Endothelial cell of umbilical vein (primary cell): ENCODE data around the gene USP36. TPM values are rescaled to one million over a fixed set of nuclear protein-coding genes. Genes with fewer than 3 reads are reported as not detected.

Experiments used
- BruUV-seq: library from RNA; stranded (reverse); fragments of 400-500 nt; replicated peaks from 2 replicates; lab custom pipeline; 2021; lab: Mats Ljungman, UMichigan
- CTCF ChIA-PET: fragments of 300-600, 350-600 bp; sonication (Branson Sonifier 250); formaldehyde crosslinking; loops from one replicate; lab custom pipeline; 2021; ENCODE audit warnings: antibody characterized with exemption, inconsistent platforms; lab: Charles Lee
- POLR2A ChIA-PET: fragments of 300-600, 350-600 bp; sonication (Branson Sonifier 250); formaldehyde crosslinking; loops from one replicate; lab custom pipeline; 2021; ENCODE audit warnings: antibody characterized with exemption, inconsistent platforms; lab: Charles Lee
- DNase-seq: peaks from one replicate; pipeline ENCODE4 v3.0.0-alpha.2; 2011; ENCODE audit warnings: low read depth, low spot score
- FAIRE-seq: peaks from 2 replicates; lab custom pipeline; 2011; peaks lifted over from hg19 to GRCh38; lab: Jason Lieb, UNC
- H2AFZ ChIP-seq: 2 replicates; pipeline ENCODE4 v1.6.0; 2012; ENCODE audit warnings: low read depth, low read length, control low read depth, inconsistent platforms
- H3K27ac ChIP-seq: 2 replicates; pipeline ENCODE4 v1.5.1; 2011; ENCODE audit warnings: low read depth, mild to moderate bottlenecking, control low read depth, low read length, moderate library complexity; ENCODE audit not compliant: insufficient read depth
- H3K27me3 ChIP-seq, 2 experiments: 2 replicates each; pipeline versions ENCODE4 v1.6.0 to v1.6.1; 2011; ENCODE audit warnings: low read length in 2 of 2, mixed read lengths in 1 of 2; ENCODE audit not compliant: control insufficient read depth in 2 of 2, insufficient read depth in 2 of 2
- H3K36me3 ChIP-seq, 2 experiments: 2 replicates in 1 of 2; 3 replicates in 1 of 2; pipeline ENCODE4 v1.5.1; 2011; ENCODE audit warnings: low read length in 2 of 2, mild to moderate bottlenecking in 1 of 2, moderate library complexity in 1 of 2; ENCODE audit not compliant: control insufficient read depth in 2 of 2, insufficient read depth in 2 of 2; ENCODE audit errors: extremely low read depth in 1 of 2
- H3K4me1 ChIP-seq: 3 replicates; pipeline ENCODE4 v1.5.1; 2011; ENCODE audit warnings: mild to moderate bottlenecking, low read length; ENCODE audit not compliant: control insufficient read depth, insufficient read depth; ENCODE audit errors: extremely low read depth
- H3K4me2 ChIP-seq: 2 replicates; pipeline ENCODE4 v1.6.1; 2011; ENCODE audit warnings: low read length, control low read depth, mixed read lengths; ENCODE audit not compliant: insufficient read depth
- H3K4me3 ChIP-seq, 3 experiments: fragments of 200-600 bp in 1 of 3; sonication (generic), shearing (Covaris generic) in 1 of 3; replicated peaks in 1 of 3; 2 replicates each; pipeline ENCODE4 v1.5.1; 2011 to 2016; ENCODE audit warnings: control low read depth in 3 of 3, low read length in 3 of 3, mild to moderate bottlenecking in 2 of 3, inconsistent platforms in 1 of 3, low read depth in 1 of 3, moderate library complexity in 1 of 3; ENCODE audit not compliant: insufficient read depth in 1 of 3
- H3K79me2 ChIP-seq: 2 replicates; pipeline ENCODE4 v1.6.0; 2012; ENCODE audit warnings: low read length, inconsistent platforms; ENCODE audit not compliant: control insufficient read depth, insufficient read depth
- H3K9ac ChIP-seq: replicated peaks from 2 replicates; pipeline ENCODE3; 2011; ENCODE audit warnings: low read length, control low read depth; ENCODE audit not compliant: insufficient read depth; ENCODE audit errors: extremely low read depth
- H3K9me1 ChIP-seq: replicated peaks from 3 replicates; pipeline ENCODE4 v1.6.0; 2011; ENCODE audit warnings: mild to moderate bottlenecking, low read length; ENCODE audit not compliant: control insufficient read depth, insufficient read depth; ENCODE audit errors: extremely low read depth
- H3K9me3 ChIP-seq: replicated peaks from 2 replicates; pipeline ENCODE4 v1.5.1; 2012; ENCODE audit warnings: low read length, inconsistent platforms; ENCODE audit not compliant: control insufficient read depth, insufficient read depth
- H4K20me1 ChIP-seq: replicated peaks from 2 replicates; pipeline ENCODE3; 2011; ENCODE audit warnings: mild to moderate bottlenecking, low read length; ENCODE audit not compliant: control insufficient read depth, insufficient read depth; ENCODE audit errors: extremely low read depth
- EZH2 ChIP-seq: IDR thresholded peaks from 2 replicates; pipeline ENCODE4 v1.6.1; 2012; ENCODE audit warnings: borderline replicate concordance, low read depth, mild to moderate bottlenecking, moderate library complexity, low read length, inconsistent platforms; ENCODE audit not compliant: severe bottlenecking
- FOS ChIP-seq: IDR thresholded peaks from 2 replicates; pipeline ENCODE4 v1.6.1; 2011; ENCODE audit warnings: mild to moderate bottlenecking, low read length, moderate library complexity, borderline replicate concordance; ENCODE audit not compliant: insufficient read depth
- GATA2 ChIP-seq: IDR thresholded peaks from 2 replicates; pipeline ENCODE4 v1.7.0; 2011; ENCODE audit warnings: low read depth, mild to moderate bottlenecking, moderate library complexity, mixed read lengths, low read length; ENCODE audit not compliant: insufficient read length, insufficient read depth
- JUN ChIP-seq: IDR thresholded peaks from 2 replicates; pipeline ENCODE4 v1.6.1; 2011; ENCODE audit warnings: borderline replicate concordance, low read depth; ENCODE audit not compliant: insufficient read length, insufficient read depth
- MAX ChIP-seq: IDR thresholded peaks from 2 replicates; pipeline ENCODE4 v1.6.1; 2011; ENCODE audit not compliant: insufficient read depth, insufficient read length
- MYC ChIP-seq: IDR thresholded peaks from one replicate; pipeline ENCODE4 v1.6.1; 2011; ENCODE audit warnings: mild to moderate bottlenecking, low read depth, low read length
- POLR2A ChIP-seq: IDR thresholded peaks from 2 replicates; pipeline ENCODE4 v1.6.1; 2012; ENCODE audit warnings: low read depth, mild to moderate bottlenecking, control low read depth, low read length
- POLR2AphosphoS5 ChIP-seq: IDR thresholded peaks from 2 replicates; pipeline ENCODE4 v1.6.1; 2012; ENCODE audit warnings: low read depth, mild to moderate bottlenecking, control low read depth, low read length, moderate library complexity; ENCODE audit not compliant: insufficient read depth
- dilution Hi-C: fragments of 300-500 bp; cut with MboI; formaldehyde crosslinking; loops from one replicate; pipeline ENCODE4 v1.15.0; 2019; ENCODE audit warnings: low sequenced_read_pairs; ENCODE audit not compliant: extremely low pct_ligation_motif_present
- intact Hi-C: fragments of 100-400 bp; cut with micrococcal nuclease; formaldehyde crosslinking; loops from one replicate; pipeline ENCODE4 v1.10.0; 2022
- polyA plus RNA-seq, 4 experiments: library from polyadenylated mRNA; depleted of rRNA in 3 of 4; stranded (reverse) in 3 of 4; unstranded in 1 of 4; fragments of >200 nt; gene quantifications; 2 replicates each; pipeline versions ENCODE4 v1.2.1 to v1.2.3, GENCODE V29; 2011 to 2012; ENCODE audit warnings: missing spikeins in 1 of 4
- total RNA-seq: library from RNA; stranded (reverse); gene quantifications from 2 replicates; pipeline ENCODE4 v1.2.3, GENCODE V29; 2021
- TF ChIP-seq, protein P1 (sequence below), 2 donors: IDR thresholded peaks; 1 replicate in 1 of 2; 2 replicates in 1 of 2; pipeline ENCODE4 v1.5.1; 2011; ENCODE audit warnings: low read length in 2 of 2, mild to moderate bottlenecking in 2 of 2, moderate library complexity in 2 of 2, control low read depth in 1 of 2, inconsistent platforms in 1 of 2, low read depth in 1 of 2; ENCODE audit not compliant: insufficient read depth in 1 of 2; ENCODE audit errors: extremely low read depth in 1 of 2

The USP36 gene
- total and polyA plus RNA-seq, 2 donors (not counting 3 experiments of a cell fraction or from before 2014, with no cell fraction given) = 29.8 to 46.6 TPM

DNA sequence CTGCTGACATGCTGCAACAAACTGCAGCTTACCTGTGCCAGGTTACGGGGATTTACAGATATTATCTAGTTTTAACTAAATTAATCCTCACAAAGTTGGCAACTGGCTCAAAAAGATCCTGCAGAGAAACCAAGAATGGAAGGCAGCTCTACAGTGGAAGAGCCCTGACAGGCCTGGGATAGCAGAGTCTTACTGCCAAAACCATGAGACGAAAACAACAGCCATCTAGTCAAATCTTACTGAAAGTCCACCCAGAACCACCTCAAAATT lies 8.1 kb downstream of the USP36 start:
- Histone ChIP-seq H2AFZ (no peak overlapping the region), H3K36me3 (peaks cover 29 to 50% of the 10 kb centered on the region in 2 experiments), H3K79me2 (peaks cover 13% of the 10 kb centered on the region), H3K27me3 (no peaks in the 10 kb centered on the region), H3K4me2 (no peak overlapping the region), H3K9me3 (no peaks in the 10 kb centered on the region), H3K4me3 (no peak overlapping the region), H3K9ac (no peak overlapping the region), H3K9me1 (no peaks in the 10 kb centered on the region), H3K27ac (no peak overlapping the region), H3K4me1 (no peaks in the 10 kb centered on the region), H4K20me1 (no peaks in the 10 kb centered on the region)
- DNase-seq = no peak
- CTCF ChIA-PET = interaction anchor here (1.4 kb wide), 1 partner anchor 336 kb away, joined by 3 read pairs; no protein-coding TSS in a partner anchor
- BruUV-seq = no TSS peak
- TF ChIP-seq POLR2AphosphoS5 (no peak), MAX (no peak), MYC (no peak), GATA2 (no peak), POLR2A (no peak), JUN (no peak), EZH2 (no peak), FOS (no peak)
- TF ChIP-seq, protein P1, sequence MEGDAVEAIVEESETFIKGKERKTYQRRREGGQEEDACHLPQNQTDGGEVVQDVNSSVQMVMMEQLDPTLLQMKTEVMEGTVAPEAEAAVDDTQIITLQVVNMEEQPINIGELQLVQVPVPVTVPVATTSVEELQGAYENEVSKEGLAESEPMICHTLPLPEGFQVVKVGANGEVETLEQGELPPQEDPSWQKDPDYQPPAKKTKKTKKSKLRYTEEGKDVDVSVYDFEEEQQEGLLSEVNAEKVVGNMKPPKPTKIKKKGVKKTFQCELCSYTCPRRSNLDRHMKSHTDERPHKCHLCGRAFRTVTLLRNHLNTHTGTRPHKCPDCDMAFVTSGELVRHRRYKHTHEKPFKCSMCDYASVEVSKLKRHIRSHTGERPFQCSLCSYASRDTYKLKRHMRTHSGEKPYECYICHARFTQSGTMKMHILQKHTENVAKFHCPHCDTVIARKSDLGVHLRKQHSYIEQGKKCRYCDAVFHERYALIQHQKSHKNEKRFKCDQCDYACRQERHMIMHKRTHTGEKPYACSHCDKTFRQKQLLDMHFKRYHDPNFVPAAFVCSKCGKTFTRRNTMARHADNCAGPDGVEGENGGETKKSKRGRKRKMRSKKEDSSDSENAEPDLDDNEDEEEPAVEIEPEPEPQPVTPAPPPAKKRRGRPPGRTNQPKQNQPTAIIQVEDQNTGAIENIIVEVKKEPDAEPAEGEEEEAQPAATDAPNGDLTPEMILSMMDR (IDR thresholded peaks at IDR 0.05; ENCODE audit: extremely low read depth in 1 of 2, insufficient read depth in 1 of 2, low read depth in 1 of 2, low read length in 2 of 2) = no peak
- intact Hi-C loops (no loop called here), dilution Hi-C loops (no loop called here)
- FAIRE-seq = no peak
- POLR2A ChIA-PET = no interaction called here
